BJ (cell line): ENCODE measurements around the gene DNM3. TPM values are rescaled to one million over a fixed set of nuclear protein-coding genes. Genes with fewer than 3 reads are reported as not detected.

ENCODE experiments used
- CTCF ChIA-PET: fragments of 350-600 bp; formaldehyde crosslinking; extraction: SDS; loops from one replicate; lab custom pipeline; 2021; ENCODE audit warnings: antibody characterized with exemption, inconsistent platforms; lab: Yijun Ruan, JAX
- POLR2A ChIA-PET: fragments of 300-600 bp; sonication (Branson Sonifier 250); formaldehyde crosslinking; extraction: SDS; loops from one replicate; lab custom pipeline; 2021; ENCODE audit warnings: antibody characterized with exemption; lab: Charles Lee
- DNase-seq: peaks from one replicate; pipeline ENCODE4 v3.0.0-alpha.2; 2011; ENCODE audit warnings: low read depth
- H3K27me3 ChIP-seq: 2 replicates; pipeline ENCODE4 v1.6.0; 2011; ENCODE audit warnings: low read length; ENCODE audit not compliant: control insufficient read depth, insufficient read depth
- H3K36me3 ChIP-seq: 2 replicates; pipeline ENCODE4 v1.5.1; 2011; ENCODE audit warnings: low read length; ENCODE audit not compliant: control insufficient read depth, insufficient read depth
- H3K4me3 ChIP-seq: 2 replicates; pipeline ENCODE4 v1.5.1; 2011; ENCODE audit warnings: low read depth, mild to moderate bottlenecking, control low read depth, low read length
- CTCF ChIP-seq: IDR thresholded peaks from 2 replicates; pipeline ENCODE4 v1.5.1; 2011; ENCODE audit warnings: low read depth, mild to moderate bottlenecking, control low read depth, inconsistent platforms, low read length, moderate library complexity; ENCODE audit not compliant: insufficient read depth
- polyA plus RNA-seq: library from polyadenylated mRNA; depleted of rRNA; stranded (reverse); fragments of >200 nt; gene quantifications from 2 replicates; pipeline ENCODE4 v1.2.3, GENCODE V29; 2011

DNM3 gene
- polyA plus RNA-seq, 1 experiment: 0.26 TPM

- Histone ChIP-seq H3K4me3 (no peak overlapping the region), H3K27me3 (no peaks in the 10 kb centered on the region; the same call in 1 of the 2 replicates), H3K36me3 (no peaks in the 10 kb centered on the region)
- ChIA-PET POLR2A (no interaction called here), CTCF (interaction anchor here (0.8 kb wide), 1 partner anchor 12 kb away, joined by 4 read pairs; no protein-coding TSS in a partner anchor)
- TF ChIP-seq CTCF: no peak
- no peak for DNase-seq
Observed at GRCh38 chr1:171954361-171954760, 113.1 kb downstream of the DNM3 start.

DNA sequence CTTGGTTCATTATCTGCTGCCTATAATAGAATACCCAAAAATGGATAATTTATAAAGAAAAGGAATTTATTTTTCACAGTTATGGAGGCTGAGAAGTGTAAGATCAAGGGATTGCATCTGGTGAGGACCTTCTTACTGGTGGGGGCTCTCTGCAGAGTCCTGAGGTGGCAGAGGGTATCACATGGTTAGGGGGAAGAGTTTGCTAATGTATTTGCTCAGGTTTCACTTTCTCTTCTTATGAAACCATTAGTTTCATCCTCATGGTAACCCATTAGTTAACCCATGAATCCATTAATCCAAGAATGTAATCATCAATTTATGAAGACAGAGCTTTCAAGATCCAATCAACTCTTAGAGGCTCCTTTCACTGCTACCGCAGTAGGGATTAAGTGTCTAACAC is 120.6 kb downstream of the DNM3 start:
- TF ChIP-seq CTCF: no peak
- Histone ChIP-seq H3K36me3 (no peaks in the 10 kb centered on the region), H3K4me3 (no peak overlapping the region), H3K27me3 (no peaks in the 10 kb centered on the region)
- CTCF ChIA-PET: interaction anchor here (1.0 kb wide), 1 partner anchor 20 kb away, joined by 3 read pairs; no protein-coding TSS in a partner anchor
- no peak for DNase-seq
- POLR2A ChIA-PET: no interaction called here

DNA sequence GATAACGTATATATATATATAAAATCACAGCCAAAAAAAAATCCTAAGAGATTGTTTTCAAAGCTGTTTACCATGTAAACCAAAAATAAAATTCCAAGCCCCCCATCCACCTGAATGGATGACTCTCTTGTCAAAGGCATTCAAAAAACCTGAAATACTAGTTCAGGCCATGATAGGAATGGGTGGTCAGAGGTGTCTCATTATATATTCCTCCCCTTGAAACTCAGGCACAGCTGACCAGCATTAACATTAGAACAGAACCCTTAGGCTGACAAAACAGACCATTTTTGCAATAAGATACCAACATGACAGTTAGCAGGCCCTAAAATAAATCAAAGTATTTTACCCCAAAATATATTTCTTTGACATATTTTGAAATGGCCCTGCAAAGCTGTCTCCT is 122.5 kb downstream of the DNM3 start:
- ChIA-PET CTCF (interaction anchor here (0.6 kb wide), 1 partner anchor 129 kb away, joined by 4 read pairs; no protein-coding TSS in a partner anchor), POLR2A (no interaction called here)
- H3K36me3 ChIP-seq: no peaks in the 10 kb centered on the region
- no peak for TF ChIP-seq CTCF
- no peak overlapping the region for H3K4me3 ChIP-seq
- DNase-seq: no peak
- no peaks in the 10 kb centered on the region for H3K27me3 ChIP-seq

- Histone ChIP-seq H3K4me3 (no peak overlapping the region), H3K36me3 (no peaks in the 10 kb centered on the region), H3K27me3 (no peaks in the 10 kb centered on the region)
- POLR2A ChIA-PET: interaction anchor here (0.6 kb wide), 1 partner anchor 114 kb away, joined by 3 read pairs; no protein-coding TSS in a partner anchor
- TF ChIP-seq CTCF: no peak
- DNase-seq: no peak
- CTCF ChIA-PET: interaction anchor here (0.6 to 3.4 kb wide), 5 partner anchors 11 to 316 kb away, joined by 3 to 20 read pairs (median 3); no protein-coding TSS in a partner anchor
Observed at GRCh38 chr1:171965777-171966176, 124.5 kb downstream of the DNM3 start.

GRCh38 chr1:171966426-171967220 is 125.3 kb downstream of the DNM3 start:
- H3K4me3 ChIP-seq: no peak overlapping the region
- H3K36me3 ChIP-seq: no peaks in the 10 kb centered on the region
- no peak for TF ChIP-seq CTCF
- no peak for DNase-seq
- no peaks in the 10 kb centered on the region for H3K27me3 ChIP-seq
- ChIA-PET POLR2A (no interaction called here), CTCF (interaction anchor here (0.6 to 3.4 kb wide), 6 partner anchors 12 to 322 kb away, joined by 3 to 20 read pairs (median 3); no protein-coding TSS in a partner anchor)
